ENCODE results near the gene RABGEF1. TPM values are rescaled to one million over a fixed set of nuclear protein-coding genes. Genes with fewer than 3 reads are reported as not detected.
"Not testable (repeated sequence)": the region's sequence is repeated elsewhere in the genome, so short reads cannot be mapped to it uniquely, and the experiment has no call there.

Gene RABGEF1
- total and polyA plus RNA-seq, 7 donors: 10.2 to 47.2 (median 36.4) TPM

DNA sequence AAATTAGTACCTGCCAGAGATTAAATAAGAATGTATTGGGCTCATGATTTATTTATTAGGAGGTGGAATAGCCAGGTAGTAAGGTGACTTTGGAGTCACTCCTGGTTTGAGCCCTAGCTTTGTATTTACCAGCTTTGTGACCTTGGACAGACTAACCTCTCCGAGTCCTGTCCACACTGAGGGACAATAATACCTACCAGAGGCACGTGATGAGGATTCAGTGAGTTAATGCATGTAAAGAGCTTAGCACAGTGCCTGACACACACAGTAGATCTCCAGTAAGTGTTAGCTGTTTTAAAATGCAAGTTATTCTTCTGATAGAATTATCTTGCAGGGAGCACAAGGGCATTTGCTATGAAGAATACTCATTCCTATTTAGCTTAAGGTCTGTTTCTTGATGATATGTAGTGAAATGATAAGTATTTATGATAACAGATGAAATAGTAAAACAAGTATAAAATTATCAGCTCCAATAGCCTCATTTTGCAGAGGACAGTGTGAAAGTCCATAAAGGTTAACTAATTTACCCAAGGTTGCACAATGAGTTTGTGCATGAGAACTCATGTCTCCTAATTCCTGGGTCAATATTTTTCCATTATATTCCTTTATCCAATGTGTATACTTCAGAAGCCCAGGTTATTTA is 36.4 kb downstream of the RABGEF1 start:
- TF ChIP-seq POLR2AphosphoS5 (IDR thresholded peaks at IDR 0.05) (no peak), CTCF (IDR thresholded peaks at IDR 0.05) (no peak), EP300 (IDR thresholded peaks at IDR 0.05) (no peak), POLR2A (IDR thresholded peaks at IDR 0.05) (no peak)
- Histone ChIP-seq H3K9me3 (no peaks in the 10 kb centered on the region), H3K27me3 (no peaks in the 10 kb centered on the region), H3K4me3 (no peak overlapping the region), H3K27ac (no peak overlapping the region), H3K4me1 (peaks cover 0 to 5% (median 0%) of the 10 kb centered on the region in 4 donors), H3K36me3 (peaks cover 5 to 80% (median 19%) of the 10 kb centered on the region in 4 donors)
- 93 to 95% methylated on average over 2 of the region's 2 CpGs for WGBS, 2 donors
- intact Hi-C loops (cut with DNase I): no loop called here
- DNase-seq: no peak

GRCh38 chr7:66778201-66778600 is 37.7 kb downstream of the RABGEF1 start:
- 93 to 97% methylated on average over 4 of the region's 4 CpGs for WGBS, 2 donors
- DNase-seq: no peak
- Histone ChIP-seq H3K9me3 (no peaks in the 10 kb centered on the region), H3K36me3 (peaks cover 5 to 86% (median 19%) of the 10 kb centered on the region in 4 donors), H3K4me1 (peaks cover 0 to 14% (median 0%) of the 10 kb centered on the region in 4 donors), H3K27me3 (no peaks in the 10 kb centered on the region), H3K4me3 (no peak overlapping the region), H3K27ac (no peak overlapping the region)
- intact Hi-C loops (cut with DNase I): no loop called here
- TF ChIP-seq CTCF (IDR thresholded peaks at IDR 0.05) (no peak), POLR2A (IDR thresholded peaks at IDR 0.05) (no peak)

- no peaks in the 10 kb centered on the region for H3K27me3 ChIP-seq
- intact Hi-C loops (cut with DNase I): no loop called here
- TF ChIP-seq POLR2A (IDR thresholded peaks at IDR 0.05) (no peak), EP300 (IDR thresholded peaks at IDR 0.05) (no peak), POLR2AphosphoS5 (IDR thresholded peaks at IDR 0.05) (no peak), CTCF (IDR thresholded peaks at IDR 0.05) (no peak)
- no peak for DNase-seq
- H3K36me3 ChIP-seq: peaks cover 4 to 86% (median 19%) of the 10 kb centered on the region in 4 donors
- H3K9me3 ChIP-seq: no peaks in the 10 kb centered on the region
- whole genome bisulfite sequencing, 2 donors: 91 to 93% methylated on average over 5 of the region's 5 CpGs
- no peak overlapping the region for H3K27ac ChIP-seq
- no peak overlapping the region for H3K4me3 ChIP-seq
- peaks cover 0 to 14% (median 0%) of the 10 kb centered on the region in 4 donors for H3K4me1 ChIP-seq
Observed at GRCh38 chr7:66779669-66780409, 39.3 kb downstream of the RABGEF1 start.

- no peak overlapping the region for H3K4me3 ChIP-seq
- H3K27ac ChIP-seq: no peak overlapping the region
- intact Hi-C loops (cut with DNase I): no loop called here
- DNase-seq: no peak
- TF ChIP-seq CTCF (IDR thresholded peaks at IDR 0.05) (no peak), POLR2A (IDR thresholded peaks at IDR 0.05) (no peak), EP300 (IDR thresholded peaks at IDR 0.05) (no peak), POLR2AphosphoS5 (IDR thresholded peaks at IDR 0.05) (no peak)
- no peaks in the 10 kb centered on the region for H3K27me3 ChIP-seq
- peaks cover 0 to 14% (median 0%) of the 10 kb centered on the region in 4 donors for H3K4me1 ChIP-seq
- H3K36me3 ChIP-seq: peaks cover 0 to 86% (median 6%) of the 10 kb centered on the region in 4 donors
- 82 to 90% methylated on average over 7 of the region's 7 CpGs for WGBS, 2 donors
- H3K9me3 ChIP-seq: no peaks in the 10 kb centered on the region
Observed at GRCh38 chr7:66781408-66782090, 41.0 kb downstream of the RABGEF1 start.

- DNase-seq; H3K9me3 ChIP-seq; intact Hi-C loops (cut with DNase I); H3K4me3 ChIP-seq; H3K27me3 ChIP-seq: not testable (repeated sequence)
- Histone ChIP-seq H3K36me3 (peaks cover 0 to 86% (median 3%) of the 10 kb centered on the region in 4 donors), H3K27ac (peak overlapping the region in 1 of 4 donors; percentile 37), H3K4me1 (peaks cover 0 to 14% (median 0%) of the 10 kb centered on the region in 4 donors)
- 49 to 57% methylated on average over 3 of the region's 3 CpGs for WGBS, 2 donors
Observed at GRCh38 chr7:66782875-66783274, 42.3 kb downstream of the RABGEF1 start.

- H3K4me1 ChIP-seq: peaks cover 0 to 14% (median 0%) of the 10 kb centered on the region in 4 donors
- peak overlapping the region in 1 of 4 donors; percentile 39 for H3K27ac ChIP-seq
- H3K9me3 ChIP-seq; intact Hi-C loops (cut with DNase I); H3K4me3 ChIP-seq; DNase-seq; H3K27me3 ChIP-seq: not testable (repeated sequence)
- peaks cover 0 to 83% (median 3%) of the 10 kb centered on the region in 4 donors for H3K36me3 ChIP-seq
- 87 to 91% methylated on average over 1 of the region's 1 CpG for WGBS, 2 donors
Observed at GRCh38 chr7:66783887-66784595, 43.5 kb downstream of the RABGEF1 start.
